Natural killer cell (primary cell): ENCODE measurements around the gene LDLRAD2. TPM values are rescaled to one million over a fixed set of nuclear protein-coding genes. Genes with fewer than 3 reads are reported as not detected.

ENCODE experiments used
- ATAC-seq, 3 donors: fragments of 150-1000 bp in 2 of 3; fragments of 200-7000 bp in 1 of 3; cut with Tn5 transposase; 1 replicate in 1 of 3; 2 replicates in 2 of 3; pipeline ENCODE4 v1.10.0; 2021; ENCODE audit warnings: mild to moderate bottlenecking in 2 of 3, moderate library complexity in 2 of 3
- DNase-seq, 2 donors: peaks; one replicate each; pipeline versions ENCODE4 v3.0.0 to v3.0.0-alpha.2; 2013 to 2021; ENCODE audit warnings: mixed read lengths in 1 of 2
- H3K27ac ChIP-seq: one replicate; pipeline ENCODE4 v1.5.1; 2013; ENCODE audit warnings: mild to moderate bottlenecking, low read length
- H3K27me3 ChIP-seq: one replicate; pipeline ENCODE4 v1.6.1; 2013; ENCODE audit warnings: low read length; ENCODE audit not compliant: control insufficient read depth, insufficient read depth
- H3K36me3 ChIP-seq: one replicate; pipeline ENCODE4 v1.6.1; 2013; ENCODE audit warnings: low read length; ENCODE audit not compliant: control insufficient read depth, insufficient read depth
- H3K4me1 ChIP-seq: one replicate; pipeline ENCODE4 v1.6.1; 2013; ENCODE audit warnings: low read length; ENCODE audit not compliant: control insufficient read depth, insufficient read depth
- H3K4me3 ChIP-seq: one replicate; pipeline ENCODE4 v1.5.1; 2013; ENCODE audit warnings: low read length
- H3K9me3 ChIP-seq: one replicate; pipeline ENCODE4 v1.6.1; 2013; ENCODE audit warnings: low read length; ENCODE audit not compliant: control insufficient read depth, insufficient read depth
- H3K27ac Mint-ChIP-seq, 2 donors: one replicate each; pipeline ENCODE4 v1.8.0; 2022; ENCODE audit warnings: mild to moderate bottlenecking in 2 of 2, mixed read lengths in 2 of 2, moderate library complexity in 1 of 2
- H3K27me3 Mint-ChIP-seq, 2 donors: one replicate each; pipeline ENCODE4 v1.8.0; 2022; ENCODE audit warnings: low read depth in 2 of 2, mixed read lengths in 2 of 2
- H3K36me3 Mint-ChIP-seq: one replicate; pipeline ENCODE4 v1.8.0; 2022; ENCODE audit warnings: mixed read lengths
- H3K4me1 Mint-ChIP-seq, 2 donors: one replicate each; pipeline ENCODE4 v1.8.0; 2022; ENCODE audit warnings: mixed read lengths in 2 of 2
- H3K4me3 Mint-ChIP-seq: one replicate; pipeline ENCODE4 v1.8.0; 2022; ENCODE audit warnings: mild to moderate bottlenecking, moderate library complexity, mixed read lengths
- H3K9me3 Mint-ChIP-seq, 2 donors: one replicate each; pipeline ENCODE4 v1.8.0; 2022; ENCODE audit warnings: mixed read lengths in 2 of 2
- WGBS: methylation state at CpG from one replicate; pipeline ENCODE4 v1.1.7; 2013; ENCODE audit warnings: missing lambda C conversion rate; ENCODE audit not compliant: insufficient coverage; 5-methylcytosine and 5-hydroxymethylcytosine counted together
- intact Hi-C: fragments of 100-400 bp; cut with micrococcal nuclease; formaldehyde crosslinking; loops from one replicate; pipeline ENCODE4 v1.14.2; 2022
- total RNA-seq, 4 donors: library from RNA; stranded (reverse); fragments of 120-200 nt in 1 of 4; gene quantifications; one replicate each; pipeline versions ENCODE4 v1.2.3 to v1.2.4, GENCODE V29; 2013 to 2022
- TF ChIP-seq, protein P1 (sequence below): fragments of 200-600 bp; IDR thresholded peaks from one replicate; pipeline ENCODE4 v1.8.0; 2022; ENCODE audit warnings: antibody characterized with exemption

LDLRAD2 gene
- total RNA-seq, 3 donors from 2014 or later (not counting 1 experiment from before 2014, with no cell fraction given) = 2.8 to 3.9 (median 3.6) TPM

DNA sequence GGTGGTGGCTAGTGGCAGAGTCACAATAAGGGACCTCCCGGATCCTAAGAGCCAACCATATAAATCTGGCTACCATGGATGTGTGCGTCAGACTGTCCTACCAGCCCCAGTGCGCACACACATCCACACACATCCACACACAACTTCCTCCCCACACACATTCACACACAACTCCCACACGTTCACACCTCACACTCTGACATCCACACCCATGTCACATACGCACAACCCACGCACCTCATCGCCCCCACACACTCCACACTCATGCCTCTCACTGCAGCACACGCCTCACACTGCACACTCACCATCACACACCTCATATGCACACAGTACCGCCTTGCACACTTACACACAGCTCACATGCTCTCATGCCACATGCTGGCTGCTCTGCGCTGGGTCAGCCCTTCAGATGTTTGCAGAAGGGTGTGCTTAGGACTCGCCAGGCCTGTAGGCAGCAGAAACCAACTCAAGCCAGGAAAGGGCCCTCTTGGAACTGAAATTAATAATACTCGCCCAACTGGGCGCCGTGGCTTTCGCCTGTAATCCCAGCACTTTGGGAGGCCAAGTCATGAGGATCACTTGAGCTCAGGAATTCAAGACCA, 3.0 kb downstream of the LDLRAD2 start:
- no peaks in the 10 kb centered on the region for H3K36me3 Mint-ChIP-seq
- Histone ChIP-seq H3K27me3 (no peaks in the 10 kb centered on the region), H3K4me3 (peak overlapping the region; percentile 14), H3K9me3 (no peaks in the 10 kb centered on the region), H3K36me3 (no peaks in the 10 kb centered on the region), H3K4me1 (peaks cover 24% of the 10 kb centered on the region), H3K27ac (peak overlapping the region; percentile 41)
- intact Hi-C loops = no loop called here
- DNase-seq (no peak), ATAC-seq (peak; percentile 51 to 56 (median 52))
- peak overlapping the region; percentile 63 for H3K4me3 Mint-ChIP-seq
- H3K27me3 Mint-ChIP-seq = peaks cover 0 to 3% of the 10 kb centered on the region in 2 donors
- H3K27ac Mint-ChIP-seq = peak overlapping the region in 1 of 2 donors; percentile 73
- peaks cover 0 to 24% of the 10 kb centered on the region in 2 donors for H3K4me1 Mint-ChIP-seq
- TF ChIP-seq, protein P1, sequence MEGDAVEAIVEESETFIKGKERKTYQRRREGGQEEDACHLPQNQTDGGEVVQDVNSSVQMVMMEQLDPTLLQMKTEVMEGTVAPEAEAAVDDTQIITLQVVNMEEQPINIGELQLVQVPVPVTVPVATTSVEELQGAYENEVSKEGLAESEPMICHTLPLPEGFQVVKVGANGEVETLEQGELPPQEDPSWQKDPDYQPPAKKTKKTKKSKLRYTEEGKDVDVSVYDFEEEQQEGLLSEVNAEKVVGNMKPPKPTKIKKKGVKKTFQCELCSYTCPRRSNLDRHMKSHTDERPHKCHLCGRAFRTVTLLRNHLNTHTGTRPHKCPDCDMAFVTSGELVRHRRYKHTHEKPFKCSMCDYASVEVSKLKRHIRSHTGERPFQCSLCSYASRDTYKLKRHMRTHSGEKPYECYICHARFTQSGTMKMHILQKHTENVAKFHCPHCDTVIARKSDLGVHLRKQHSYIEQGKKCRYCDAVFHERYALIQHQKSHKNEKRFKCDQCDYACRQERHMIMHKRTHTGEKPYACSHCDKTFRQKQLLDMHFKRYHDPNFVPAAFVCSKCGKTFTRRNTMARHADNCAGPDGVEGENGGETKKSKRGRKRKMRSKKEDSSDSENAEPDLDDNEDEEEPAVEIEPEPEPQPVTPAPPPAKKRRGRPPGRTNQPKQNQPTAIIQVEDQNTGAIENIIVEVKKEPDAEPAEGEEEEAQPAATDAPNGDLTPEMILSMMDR = no peak
- WGBS = 77% methylated on average over 15 of the region's 15 CpGs
- H3K9me3 Mint-ChIP-seq = no peaks in the 10 kb centered on the region

DNA sequence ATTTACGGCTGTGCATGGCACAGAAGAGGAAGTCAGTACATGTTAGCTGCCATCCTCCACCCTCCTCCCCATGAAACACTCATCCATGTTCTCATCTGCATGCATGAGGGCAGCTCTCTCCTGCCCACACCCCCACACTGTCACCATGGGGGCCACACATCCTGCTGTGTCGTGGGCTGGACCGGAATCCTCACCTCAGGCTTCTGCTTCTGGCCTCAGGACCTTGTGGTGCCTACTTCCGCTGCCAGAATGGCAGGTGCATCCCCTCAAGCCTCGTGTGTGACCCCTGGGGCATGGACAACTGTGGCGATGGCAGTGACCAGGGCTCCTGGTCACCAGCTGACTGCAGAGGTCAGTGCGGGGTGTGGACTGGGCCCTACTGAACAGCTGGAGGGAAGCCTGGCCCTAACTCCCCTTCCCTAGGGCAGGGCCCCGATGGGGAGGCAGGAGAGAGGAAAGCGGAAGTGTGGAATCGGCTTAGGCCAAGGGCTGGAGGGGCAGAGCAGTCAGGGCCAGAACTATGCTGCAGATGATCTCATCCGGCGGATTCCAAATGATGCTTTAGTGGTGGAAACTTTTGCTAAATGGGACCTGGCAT, 3.8 kb downstream of the LDLRAD2 start:
- Mint-ChIP-seq H3K27me3 (peaks cover 0 to 3% of the 10 kb centered on the region in 2 donors), H3K4me3 (peak overlapping the region; percentile 45), H3K4me1 (peaks cover 0 to 24% of the 10 kb centered on the region in 2 donors), H3K9me3 (no peaks in the 10 kb centered on the region), H3K27ac (peak overlapping the region in 1 of 2 donors; percentile 42), H3K36me3 (no peaks in the 10 kb centered on the region)
- peak overlapping the region; percentile 26 for H3K27ac ChIP-seq
- no peak overlapping the region for H3K4me3 ChIP-seq
- no peaks in the 10 kb centered on the region for H3K9me3 ChIP-seq
- peaks cover 24% of the 10 kb centered on the region for H3K4me1 ChIP-seq
- intact Hi-C loops = no loop called here
- H3K27me3 ChIP-seq = no peaks in the 10 kb centered on the region
- ATAC-seq (peak in 2 of 3 donors; percentile 21 to 38), DNase-seq (no peak)
- WGBS = 61% methylated on average over 12 of the region's 12 CpGs
- H3K36me3 ChIP-seq = no peaks in the 10 kb centered on the region
- TF ChIP-seq, protein P1 = no peak

DNA sequence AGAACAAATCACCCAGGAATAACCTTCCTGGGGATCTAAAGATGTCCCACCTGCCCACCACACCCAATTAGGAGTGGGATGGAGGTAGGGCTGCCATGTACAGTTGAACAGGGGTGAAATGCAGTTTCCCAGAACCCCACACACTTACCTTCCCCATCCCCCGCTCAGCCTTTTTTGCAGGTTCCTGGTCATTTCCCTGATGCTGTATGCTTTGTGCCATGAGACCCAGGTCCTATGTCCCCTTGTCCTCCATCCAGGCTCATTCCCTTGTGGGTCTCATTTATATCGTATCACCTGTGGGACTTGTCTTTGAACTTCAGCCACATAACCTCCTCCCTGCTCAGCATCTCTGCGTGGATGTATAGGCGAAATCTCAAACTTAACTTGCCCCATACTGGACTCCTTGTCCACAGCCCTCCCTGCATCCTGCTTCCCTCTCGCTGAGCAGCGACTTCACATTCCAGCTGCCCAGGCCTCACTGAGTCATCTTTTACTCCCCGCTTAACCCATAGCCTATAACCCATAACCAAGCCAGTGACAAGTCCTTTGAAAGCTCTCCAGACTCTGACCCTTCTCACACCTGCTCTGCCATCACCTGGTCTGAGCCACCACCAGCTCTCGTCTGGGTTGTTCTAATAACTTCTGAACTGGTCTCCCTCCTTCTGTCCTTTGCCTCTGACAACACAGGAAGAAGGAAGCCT, 4.7 kb downstream of the LDLRAD2 start:
- H3K4me3 Mint-ChIP-seq = peak overlapping the region; percentile 0
- H3K4me1 ChIP-seq = peaks cover 24% of the 10 kb centered on the region
- no peaks in the 10 kb centered on the region for H3K9me3 ChIP-seq
- peak overlapping the region in 1 of 2 donors; percentile 41 for H3K27ac Mint-ChIP-seq
- H3K9me3 Mint-ChIP-seq = no peaks in the 10 kb centered on the region
- no peaks in the 10 kb centered on the region for H3K36me3 ChIP-seq
- H3K27me3 ChIP-seq = no peaks in the 10 kb centered on the region
- peaks cover 0 to 3% of the 10 kb centered on the region in 2 donors for H3K27me3 Mint-ChIP-seq
- no peak overlapping the region for H3K27ac ChIP-seq
- H3K4me3 ChIP-seq = no peak overlapping the region
- TF ChIP-seq, protein P1 = no peak
- H3K4me1 Mint-ChIP-seq = peaks cover 0 to 24% of the 10 kb centered on the region in 2 donors
- DNase-seq (no peak), ATAC-seq (no peak)
- intact Hi-C loops = no loop called here
- WGBS = 91% methylated on average over 8 of the region's 8 CpGs
- no peaks in the 10 kb centered on the region for H3K36me3 Mint-ChIP-seq
